NOMO-1 treated with dmso at 0.1 percent for 144 hours (cell line): Measurements from ENCODE around the gene ZFP36.
"Not testable (repeated sequence)": the region's sequence is repeated elsewhere in the genome, so short reads cannot be mapped to it uniquely, and the experiment has no call there.

Experiments used
- DNase-seq: peaks from one replicate; lab custom pipeline; 2025; ENCODE audit not compliant: unreplicated experiment; lab: John Stamatoyannopoulos, UW

Gene ZFP36

GRCh38 chr19:39406656-39407409 lies at the start of gene ZFP36:
ZFP36 (plus strand) TSS chr19:39406847; CDS start chr19:39406905, 58 bp downstream.
- DNase-seq: peak; percentile 63

- DNase-seq: no peak
These were observed 47.6 kb upstream of the ZFP36 start for GRCh38 chr19:39359026-39359425.

- DNase-seq: no peak
These were observed 46.0 kb upstream of the ZFP36 start for GRCh38 chr19:39360599-39360998.

- DNase-seq: no peak
These were observed 43.7 kb upstream of the ZFP36 start for GRCh38 chr19:39362682-39363657.

- DNase-seq: no peak
These were observed 42.7 kb upstream of the ZFP36 start for GRCh38 chr19:39363901-39364457.

- no peak for DNase-seq
These were observed 41.1 kb upstream of the ZFP36 start for GRCh38 chr19:39365531-39365930.

- DNase-seq: no peak
These were observed 37.4 kb upstream of the ZFP36 start for GRCh38 chr19:39369200-39369599.

- DNase-seq: no peak
These were observed 35.9 kb upstream of the ZFP36 start for GRCh38 chr19:39370735-39371134.

- DNase-seq: no peak
These were observed 34.4 kb upstream of the ZFP36 start for GRCh38 chr19:39372047-39372802.

GRCh38 chr19:39372941-39373340 lies 33.7 kb upstream of the ZFP36 start:
- DNase-seq: no peak

GRCh38 chr19:39375929-39376328 lies 30.7 kb upstream of the ZFP36 start:
- DNase-seq: no peak

GRCh38 chr19:39377373-39378362 lies 29.0 kb upstream of the ZFP36 start:
- no peak for DNase-seq

- not testable (repeated sequence) for DNase-seq
These were observed 27.3 kb upstream of the ZFP36 start for GRCh38 chr19:39379366-39379765.

- no peak for DNase-seq
These were observed 26.7 kb upstream of the ZFP36 start for GRCh38 chr19:39379865-39380396.

GRCh38 chr19:39380521-39381502 lies 25.8 kb upstream of the ZFP36 start:
- DNase-seq: no peak

GRCh38 chr19:39381910-39382611 lies 24.6 kb upstream of the ZFP36 start:
- DNase-seq: no peak

- DNase-seq: no peak
These were observed 23.4 kb upstream of the ZFP36 start for GRCh38 chr19:39382991-39383828.
